Mesenchymal stem cell (in vitro differentiated cells and primary cell): ENCODE data around the gene BRIX1.

Source experiments
- DNase-seq: peaks from one replicate; pipeline ENCODE4 v3.0.0-alpha.2; 2013
- H2AFZ ChIP-seq: one replicate; pipeline ENCODE4 v1.6.1; 2013; ENCODE audit warnings: low read depth, mild to moderate bottlenecking, control low read depth, inconsistent platforms, low read length, moderate library complexity
- H2AK5ac ChIP-seq: 2 replicates; pipeline ENCODE4 v1.6.1; 2013; ENCODE audit warnings: low read length, moderate library complexity, mild to moderate bottlenecking, inconsistent platforms; ENCODE audit not compliant: severe bottlenecking
- H2BK120ac ChIP-seq: one replicate; pipeline ENCODE4 v1.6.1; 2013; ENCODE audit warnings: low read depth, mild to moderate bottlenecking, inconsistent platforms, low read length, moderate library complexity
- H2BK12ac ChIP-seq, 2 experiments: one replicate each; pipeline ENCODE4 v1.6.1; 2013; ENCODE audit warnings: inconsistent platforms in 2 of 2, low read length in 2 of 2, mild to moderate bottlenecking in 2 of 2, moderate library complexity in 2 of 2, control low read depth in 1 of 2
- H2BK15ac ChIP-seq: one replicate; pipeline ENCODE4 v1.6.1; 2013; ENCODE audit warnings: mild to moderate bottlenecking, low read depth, inconsistent platforms; ENCODE audit not compliant: poor library complexity, severe bottlenecking
- H2BK5ac ChIP-seq: 2 replicates; pipeline ENCODE4 v1.6.1; 2013; ENCODE audit warnings: low read depth, mild to moderate bottlenecking, low read length, control low read depth, inconsistent platforms; ENCODE audit not compliant: poor library complexity, severe bottlenecking
- H3K14ac ChIP-seq, 2 experiments: one replicate each; pipeline ENCODE4 v1.6.1; 2013; ENCODE audit warnings: inconsistent platforms in 2 of 2, low read length in 2 of 2, control low read depth in 1 of 2, mild to moderate bottlenecking in 1 of 2, moderate library complexity in 1 of 2
- H3K18ac ChIP-seq, 2 experiments: one replicate each; pipeline ENCODE4 v1.6.1; 2013; ENCODE audit warnings: inconsistent platforms in 2 of 2, low read length in 2 of 2, control low read depth in 1 of 2, low read depth in 1 of 2, mild to moderate bottlenecking in 1 of 2
- H3K23ac ChIP-seq, 2 experiments: one replicate each; pipeline ENCODE4 v1.6.1; 2013; ENCODE audit warnings: inconsistent platforms in 2 of 2, low read length in 2 of 2, mild to moderate bottlenecking in 2 of 2, moderate library complexity in 2 of 2, control low read depth in 1 of 2
- H3K27ac ChIP-seq: 2 replicates; pipeline ENCODE4 v1.5.1; 2013; ENCODE audit warnings: mild to moderate bottlenecking, moderate library complexity, low read length, control low read depth, inconsistent platforms; ENCODE audit not compliant: poor library complexity, severe bottlenecking
- H3K27me3 ChIP-seq, 2 experiments: 2 replicates each; pipeline versions ENCODE4 v1.6.1 to v1.7.0; 2013; ENCODE audit warnings: low read length in 2 of 2, mild to moderate bottlenecking in 2 of 2, moderate library complexity in 2 of 2, control low read depth in 1 of 2, inconsistent platforms in 1 of 2; ENCODE audit not compliant: control insufficient read depth in 1 of 2, insufficient read depth in 1 of 2
- H3K36me3 ChIP-seq, 2 experiments: 2 replicates each; pipeline versions ENCODE4 v1.6.1 to v1.7.0; 2013; ENCODE audit warnings: low read length in 2 of 2, control low read depth in 1 of 2, inconsistent platforms in 1 of 2, low read depth in 1 of 2, mild to moderate bottlenecking in 1 of 2; ENCODE audit not compliant: insufficient read depth in 2 of 2, control insufficient read depth in 1 of 2
- H3K4ac ChIP-seq, 2 experiments: one replicate each; pipeline ENCODE4 v1.6.1; 2013; ENCODE audit warnings: inconsistent platforms in 2 of 2, low read length in 2 of 2, mild to moderate bottlenecking in 2 of 2, moderate library complexity in 2 of 2, control low read depth in 1 of 2, low read depth in 1 of 2
- H3K4me1 ChIP-seq: 2 replicates; pipeline ENCODE4 v1.6.1; 2013; ENCODE audit warnings: low read depth, low read length, control low read depth; ENCODE audit not compliant: control insufficient read depth, insufficient read depth
- H3K4me2 ChIP-seq: 2 replicates; pipeline ENCODE4 v1.6.1; 2013; ENCODE audit warnings: low read length, mild to moderate bottlenecking, inconsistent platforms; ENCODE audit not compliant: poor library complexity, severe bottlenecking
- H3K4me3 ChIP-seq, 2 experiments: 2 replicates each; pipeline versions ENCODE4 v1.5.1 to v1.7.0; 2013; ENCODE audit warnings: low read length in 2 of 2, mild to moderate bottlenecking in 2 of 2, control low read depth in 1 of 2, low read depth in 1 of 2; ENCODE audit not compliant: insufficient read depth in 1 of 2
- H3K79me1 ChIP-seq: replicated peaks from 2 replicates; pipeline ENCODE4 v1.6.1; 2013; ENCODE audit warnings: mild to moderate bottlenecking, control low read depth, low read length, inconsistent platforms; ENCODE audit not compliant: poor library complexity, severe bottlenecking
- H3K9ac ChIP-seq: 2 replicates; pipeline ENCODE4 v1.7.0; 2013; ENCODE audit warnings: mild to moderate bottlenecking, low read length, moderate library complexity
- H3K9me3 ChIP-seq: 2 replicates; pipeline ENCODE4 v1.7.0; 2013; ENCODE audit warnings: mild to moderate bottlenecking, low read length; ENCODE audit not compliant: control insufficient read depth
- H4K8ac ChIP-seq: one replicate; pipeline ENCODE4 v1.6.1; 2013; ENCODE audit warnings: inconsistent platforms, mild to moderate bottlenecking, low read length, moderate library complexity
- H4K91ac ChIP-seq: one replicate; pipeline ENCODE4 v1.6.1; 2013; ENCODE audit warnings: mild to moderate bottlenecking, low read length, inconsistent platforms
- WGBS: methylation state at CpG from one replicate; pipeline ENCODE4 v1.1.7; 2013; ENCODE audit warnings: mixed read lengths; 5-methylcytosine and 5-hydroxymethylcytosine counted together

BRIX1 gene

DNA sequence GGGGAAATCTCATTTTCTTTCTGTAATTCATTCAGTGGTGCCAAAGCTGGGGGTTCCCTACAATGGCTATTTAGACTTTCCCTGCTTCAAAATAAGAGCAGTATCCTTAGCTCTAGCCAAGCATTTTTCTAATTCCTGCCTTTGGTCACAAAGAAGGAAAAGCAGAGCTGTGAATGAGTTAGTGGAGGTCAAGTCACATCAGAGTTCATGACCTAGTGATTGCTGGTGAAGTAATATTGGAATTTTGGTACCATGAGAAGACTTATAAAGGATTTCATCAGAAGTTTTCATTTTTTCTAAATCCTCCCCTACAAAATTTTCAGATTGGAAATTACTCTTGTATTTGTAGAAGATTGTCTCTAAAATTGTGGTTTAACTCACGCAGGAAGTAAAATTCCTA is 41.8 kb downstream of the BRIX1 start:
- peak; percentile 21 for DNase-seq
- Histone ChIP-seq H2BK5ac (no peak overlapping the region), H3K27ac (no peak overlapping the region), H4K91ac (no peak overlapping the region), H3K4me3 (no peak overlapping the region), H3K27me3 (no peaks in the 10 kb centered on the region), H2BK12ac (no peak overlapping the region), H2BK15ac (no peak overlapping the region), H3K18ac (no peak overlapping the region), H3K4me1 (peaks cover 1% of the 10 kb centered on the region), H3K9me3 (no peaks in the 10 kb centered on the region), H3K36me3 (peaks cover 7 to 35% of the 10 kb centered on the region in 2 experiments), H3K23ac (no peak overlapping the region), H3K79me1 (no peaks in the 10 kb centered on the region), H2AK5ac (no peak overlapping the region), H3K4me2 (no peak overlapping the region), H3K4ac (no peak overlapping the region), H2AFZ (no peak overlapping the region), H3K9ac (peak overlapping the region; percentile 33), H4K8ac (no peak overlapping the region), H3K14ac (no peak overlapping the region), H2BK120ac (no peak overlapping the region)
- WGBS, result no CpG with 5 or more reads among the region's 1 CpG

DNA sequence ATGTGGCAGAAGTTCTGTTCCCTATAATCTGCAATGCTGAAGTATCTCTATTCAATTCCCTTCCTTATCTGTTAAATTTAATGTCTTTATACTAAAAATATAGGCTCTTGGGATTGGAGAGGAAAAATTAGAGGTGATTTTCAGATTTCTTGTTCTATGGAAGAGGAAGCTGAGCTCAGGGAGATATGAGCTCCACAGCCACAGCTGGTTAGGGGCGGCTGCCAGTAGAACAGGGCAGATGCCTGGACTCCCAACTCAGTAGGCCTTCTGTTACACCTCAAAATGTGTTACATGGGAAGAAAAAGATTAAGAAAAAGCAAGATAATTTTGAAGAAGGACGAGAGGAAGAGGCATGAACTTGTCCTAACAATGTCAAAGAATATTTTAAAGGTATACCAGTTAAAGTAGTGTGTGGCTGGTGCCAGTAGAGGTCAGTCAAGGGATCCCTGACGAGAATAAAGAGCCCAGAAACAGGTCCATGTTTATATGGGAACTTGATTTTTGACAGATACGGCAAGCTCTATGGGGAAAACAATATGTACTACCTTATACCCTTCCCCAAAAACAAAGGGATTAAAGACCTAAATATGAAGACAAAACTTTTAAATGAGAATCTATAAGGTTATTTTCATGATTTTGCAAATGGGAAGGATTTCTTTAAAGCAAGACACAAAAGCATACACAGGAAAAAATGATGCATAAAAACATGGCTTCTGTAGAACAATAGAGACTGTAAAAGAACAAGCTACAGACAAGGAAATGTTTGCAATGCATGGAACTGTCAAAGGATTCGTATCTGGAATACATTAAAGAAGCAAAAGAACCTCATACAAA is 42.6 kb downstream of the BRIX1 start:
- Histone ChIP-seq H2BK120ac (no peak overlapping the region), H2BK5ac (no peak overlapping the region), H3K27ac (no peak overlapping the region), H3K9me3 (no peaks in the 10 kb centered on the region), H3K4me2 (no peak overlapping the region), H3K23ac (no peak overlapping the region), H3K14ac (no peak overlapping the region), H4K8ac (no peak overlapping the region), H4K91ac (no peak overlapping the region), H2BK15ac (no peak overlapping the region), H3K4me3 (no peak overlapping the region), H2AFZ (no peak overlapping the region), H2BK12ac (no peak overlapping the region), H3K79me1 (no peaks in the 10 kb centered on the region), H3K36me3 (peaks cover 3 to 28% of the 10 kb centered on the region in 2 experiments), H3K9ac (peak overlapping the region; percentile 33), H3K27me3 (no peaks in the 10 kb centered on the region), H2AK5ac (peak overlapping the region; percentile 81), H3K4ac (no peak overlapping the region), H3K18ac (no peak overlapping the region), H3K4me1 (peaks cover 1% of the 10 kb centered on the region)
- 72% methylated on average over 3 of the region's 5 CpGs for whole genome bisulfite sequencing
- DNase-seq, result peak; percentile 52

DNA sequence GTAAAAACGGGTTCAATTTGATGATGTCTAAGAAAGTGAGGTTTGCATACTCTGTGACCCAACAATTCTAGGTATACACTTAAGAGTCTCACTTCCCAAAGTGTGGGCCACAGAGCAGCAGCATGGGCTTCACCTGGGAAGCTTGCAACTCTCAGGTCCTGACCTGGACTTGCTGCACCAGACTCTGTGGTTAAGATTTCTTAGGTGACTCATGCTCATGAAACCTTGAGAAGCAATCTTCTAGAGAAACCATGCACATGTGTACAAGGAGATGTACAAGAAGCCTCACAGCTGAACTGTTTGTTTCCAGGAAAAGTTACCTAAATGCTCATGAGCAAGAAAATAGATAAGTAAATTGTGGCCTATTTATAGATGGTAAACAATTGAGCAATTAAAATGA is 43.8 kb downstream of the BRIX1 start:
- H2AFZ ChIP-seq, result no peak overlapping the region
- no peaks in the 10 kb centered on the region for H3K79me1 ChIP-seq
- no peak overlapping the region for H3K14ac ChIP-seq
- no peak overlapping the region for H3K18ac ChIP-seq
- no peak overlapping the region for H3K4me2 ChIP-seq
- H2BK12ac ChIP-seq, result no peak overlapping the region
- 89% methylated on average over 1 of the region's 1 CpG for WGBS
- H3K23ac ChIP-seq, result no peak overlapping the region
- H3K9me3 ChIP-seq, result no peaks in the 10 kb centered on the region
- peaks cover 1% of the 10 kb centered on the region for H3K4me1 ChIP-seq
- no peak overlapping the region for H4K8ac ChIP-seq
- no peaks in the 10 kb centered on the region for H3K27me3 ChIP-seq
- H3K36me3 ChIP-seq, result peaks cover 0 to 16% of the 10 kb centered on the region in 2 experiments
- no peak overlapping the region for H2BK120ac ChIP-seq
- DNase-seq, result peak; percentile 75
- H3K27ac ChIP-seq, result no peak overlapping the region
- H4K91ac ChIP-seq, result no peak overlapping the region
- no peak overlapping the region for H2AK5ac ChIP-seq
- H3K4ac ChIP-seq, result no peak overlapping the region
- H3K4me3 ChIP-seq, result no peak overlapping the region
- no peak overlapping the region for H3K9ac ChIP-seq
- no peak overlapping the region for H2BK5ac ChIP-seq
- no peak overlapping the region for H2BK15ac ChIP-seq

- Histone ChIP-seq H3K4me3 (no peak overlapping the region), H3K14ac (no peak overlapping the region), H3K9me3 (peaks cover 10% of the 10 kb centered on the region), H2BK12ac (no peak overlapping the region), H2BK15ac (no peak overlapping the region), H3K79me1 (no peaks in the 10 kb centered on the region), H3K9ac (no peak overlapping the region), H4K91ac (no peak overlapping the region), H2AK5ac (no peak overlapping the region), H3K4me1 (no peaks in the 10 kb centered on the region), H3K36me3 (no peaks in the 10 kb centered on the region), H3K23ac (no peak overlapping the region), H3K27me3 (no peaks in the 10 kb centered on the region), H3K27ac (no peak overlapping the region), H3K4ac (no peak overlapping the region), H2BK120ac (no peak overlapping the region), H3K18ac (no peak overlapping the region), H2BK5ac (no peak overlapping the region), H3K4me2 (no peak overlapping the region), H4K8ac (no peak overlapping the region), H2AFZ (peak overlapping the region; percentile 4)
- 96% methylated on average over 3 of the region's 4 CpGs for WGBS
- no peak for DNase-seq
Measured at GRCh38 chr5:34967540-34967939, 52.0 kb downstream of the BRIX1 start.
